UCSD-AML1 (cell line): ENCODE data around the gene RUBCNL.
A peak's percentile ranks its signal among the peaks of the same experiment; 100 is the strongest.
"Not testable (repeated sequence)": the region's sequence is repeated elsewhere in the genome, so short reads cannot be mapped to it uniquely, and the experiment has no call there.

Source experiments
- DNase-seq: peaks from one replicate; lab custom pipeline; 2025; ENCODE audit not compliant: unreplicated experiment; lab: John Stamatoyannopoulos, UW

RUBCNL gene, protein sequence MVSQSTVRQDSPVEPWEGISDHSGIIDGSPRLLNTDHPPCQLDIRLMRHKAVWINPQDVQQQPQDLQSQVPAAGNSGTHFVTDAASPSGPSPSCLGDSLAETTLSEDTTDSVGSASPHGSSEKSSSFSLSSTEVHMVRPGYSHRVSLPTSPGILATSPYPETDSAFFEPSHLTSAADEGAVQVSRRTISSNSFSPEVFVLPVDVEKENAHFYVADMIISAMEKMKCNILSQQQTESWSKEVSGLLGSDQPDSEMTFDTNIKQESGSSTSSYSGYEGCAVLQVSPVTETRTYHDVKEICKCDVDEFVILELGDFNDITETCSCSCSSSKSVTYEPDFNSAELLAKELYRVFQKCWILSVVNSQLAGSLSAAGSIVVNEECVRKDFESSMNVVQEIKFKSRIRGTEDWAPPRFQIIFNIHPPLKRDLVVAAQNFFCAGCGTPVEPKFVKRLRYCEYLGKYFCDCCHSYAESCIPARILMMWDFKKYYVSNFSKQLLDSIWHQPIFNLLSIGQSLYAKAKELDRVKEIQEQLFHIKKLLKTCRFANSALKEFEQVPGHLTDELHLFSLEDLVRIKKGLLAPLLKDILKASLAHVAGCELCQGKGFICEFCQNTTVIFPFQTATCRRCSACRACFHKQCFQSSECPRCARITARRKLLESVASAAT

DNA sequence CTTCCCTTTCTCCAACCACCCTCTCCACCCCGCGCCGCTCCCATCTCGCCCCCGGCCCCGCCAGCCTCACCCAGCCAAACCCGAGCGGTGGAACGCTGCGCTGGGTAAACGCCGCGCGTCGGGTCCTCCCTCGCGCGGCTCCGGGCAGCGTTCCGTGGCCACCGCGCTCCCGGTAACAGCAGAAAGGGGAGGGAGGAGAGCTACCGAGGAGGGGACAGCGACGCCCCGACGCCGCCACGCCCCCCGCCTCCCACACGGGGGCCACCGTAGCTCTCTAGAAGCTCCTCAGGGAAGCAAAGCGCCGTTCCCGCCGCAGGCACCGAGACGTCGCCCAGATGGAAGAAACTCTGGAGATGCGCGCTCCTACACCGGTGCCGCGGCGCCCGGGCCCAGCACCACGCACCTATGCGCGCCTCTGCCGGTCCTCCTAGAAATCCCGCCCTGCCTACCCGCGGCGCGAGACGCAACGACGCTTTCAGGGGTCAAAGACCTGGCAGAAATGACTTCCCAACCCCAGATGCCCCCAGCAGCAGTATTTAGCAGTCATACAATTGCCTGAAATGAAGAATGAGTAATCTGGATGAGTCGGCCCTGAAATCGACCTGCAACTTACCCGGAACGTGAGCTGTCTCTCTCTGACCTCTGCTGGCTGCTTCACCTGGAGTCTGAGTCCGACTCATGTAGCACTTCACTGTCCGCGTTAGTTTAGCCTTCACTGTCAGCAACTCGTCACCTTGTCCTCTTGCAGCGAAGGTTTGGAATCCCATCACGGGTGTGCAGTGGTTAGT, at the start of gene RUBCNL:
Gene RUBCNL, minus strand, starts transcription at position 189 of the 788 bp plus-strand sequence. CDS start 14,777 bp downstream, outside the sequence.
- no peak for DNase-seq

DNA sequence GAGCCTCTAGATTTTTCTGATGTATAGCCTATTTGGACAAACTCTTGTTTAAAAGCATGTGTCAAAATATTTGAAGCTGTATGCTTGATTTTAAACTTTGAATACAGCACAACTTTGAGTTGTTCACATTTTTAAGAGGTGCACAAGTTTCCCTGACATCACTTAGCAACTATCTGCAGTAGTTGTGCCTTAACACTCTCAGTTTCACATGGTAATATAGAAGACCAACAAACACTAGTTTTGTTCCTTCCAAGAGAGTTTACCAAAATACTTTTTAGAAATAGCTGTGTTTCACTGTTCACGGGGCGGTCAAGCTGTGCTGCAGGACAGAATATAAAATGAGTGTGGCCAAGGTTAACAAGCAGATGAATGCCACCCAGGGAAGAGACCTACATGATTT, 42.5 kb upstream of the RUBCNL start:
- DNase-seq: not testable (repeated sequence)

DNA sequence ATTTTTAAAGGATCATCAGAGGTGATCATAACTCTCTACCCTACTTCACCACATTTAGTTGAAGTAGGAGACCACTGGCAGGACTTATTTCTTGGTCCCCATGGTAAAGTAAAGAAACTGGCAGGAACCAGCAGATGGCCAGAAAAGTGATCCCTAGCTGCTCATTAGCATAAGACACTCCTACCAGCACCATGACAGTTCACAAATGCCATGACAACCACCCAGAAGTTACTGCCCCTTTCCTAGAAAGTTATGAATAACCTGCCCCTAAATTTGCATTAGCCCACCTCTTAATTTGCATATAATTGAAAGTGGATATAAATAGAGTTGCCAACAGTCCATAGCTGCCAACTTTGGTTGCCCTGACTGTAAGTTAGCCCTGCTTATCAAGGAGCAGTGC, 18.4 kb upstream of the RUBCNL start:
- no peak for DNase-seq

DNA sequence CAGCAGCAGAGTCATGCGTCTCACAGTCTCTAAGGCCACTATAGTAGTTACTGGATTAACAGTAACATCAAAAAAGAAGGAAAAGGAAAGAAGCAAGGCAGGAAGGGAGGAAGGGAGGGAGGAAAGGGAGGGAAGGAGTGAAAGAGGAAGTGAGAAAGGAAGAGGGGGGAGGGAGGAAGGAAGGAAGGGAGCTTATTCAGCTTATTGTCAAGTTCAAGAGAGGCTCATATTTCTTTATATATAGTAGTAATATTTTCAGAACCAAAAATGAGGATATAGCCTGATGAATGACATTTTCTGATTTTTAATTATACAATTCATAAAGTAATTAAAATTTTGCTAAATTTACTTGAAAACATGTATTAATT, 17.7 kb upstream of the RUBCNL start:
- DNase-seq: no peak

DNA sequence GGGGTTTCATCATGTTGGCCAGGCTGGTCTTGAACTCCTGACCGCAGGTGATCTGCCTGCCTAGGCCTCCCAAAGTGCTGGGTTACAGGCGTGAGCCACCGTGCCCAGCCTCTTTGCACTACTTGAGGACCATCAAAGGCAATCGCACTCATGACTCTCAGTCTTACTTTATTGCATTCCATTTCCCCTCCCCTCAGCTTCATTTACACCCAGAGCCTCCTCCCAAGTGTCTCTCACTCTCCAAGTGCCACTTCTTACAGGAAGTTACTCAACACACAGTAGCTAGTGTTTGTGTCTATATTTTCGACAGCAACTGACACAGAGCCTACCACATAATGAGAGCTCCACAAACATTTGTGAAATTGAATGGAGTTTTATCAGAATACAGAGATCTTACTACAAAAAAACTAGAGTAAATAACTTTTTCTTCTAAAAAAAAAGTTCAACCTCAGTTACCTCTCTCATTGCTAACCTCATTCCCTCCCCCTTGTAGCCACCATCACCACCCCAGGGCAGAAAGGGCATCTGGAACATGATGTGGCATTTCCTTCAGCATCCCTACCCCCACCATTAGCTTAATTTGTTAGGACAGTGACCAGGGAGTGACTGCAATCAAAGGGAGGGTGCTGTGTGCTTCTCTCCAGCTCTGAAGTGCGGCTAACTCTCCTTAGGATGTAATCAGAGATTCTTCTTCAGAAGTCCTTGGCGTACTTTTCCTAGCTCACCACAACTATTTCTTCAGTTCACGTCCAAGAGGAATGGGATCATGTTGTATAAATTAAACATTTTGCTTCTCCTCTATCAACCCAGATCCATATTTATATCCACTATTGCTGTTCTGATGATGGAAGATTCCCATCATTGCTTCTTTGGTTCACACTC, 17.0 kb upstream of the RUBCNL start:
- no peak for DNase-seq

DNA sequence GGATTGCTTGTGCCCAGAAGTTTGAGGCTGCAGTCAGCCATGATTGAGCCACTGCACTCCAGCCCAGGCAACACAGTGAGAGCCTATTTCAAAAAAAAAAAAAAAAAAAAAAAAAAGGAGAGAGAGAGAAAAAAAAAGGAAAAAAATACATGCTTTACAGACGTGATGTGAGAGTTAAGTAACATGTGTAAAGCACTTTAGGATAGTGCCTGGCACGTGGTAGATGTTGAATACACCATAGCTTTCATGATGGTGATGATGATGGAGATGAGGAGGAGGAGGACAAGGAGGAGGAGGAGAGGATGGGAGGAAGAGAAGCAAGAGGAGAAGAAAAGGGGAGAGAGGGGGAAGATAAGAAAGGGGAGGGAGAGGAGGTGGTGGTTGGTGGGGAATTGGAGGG, 15.1 kb upstream of the RUBCNL start:
- no peak for DNase-seq

DNA sequence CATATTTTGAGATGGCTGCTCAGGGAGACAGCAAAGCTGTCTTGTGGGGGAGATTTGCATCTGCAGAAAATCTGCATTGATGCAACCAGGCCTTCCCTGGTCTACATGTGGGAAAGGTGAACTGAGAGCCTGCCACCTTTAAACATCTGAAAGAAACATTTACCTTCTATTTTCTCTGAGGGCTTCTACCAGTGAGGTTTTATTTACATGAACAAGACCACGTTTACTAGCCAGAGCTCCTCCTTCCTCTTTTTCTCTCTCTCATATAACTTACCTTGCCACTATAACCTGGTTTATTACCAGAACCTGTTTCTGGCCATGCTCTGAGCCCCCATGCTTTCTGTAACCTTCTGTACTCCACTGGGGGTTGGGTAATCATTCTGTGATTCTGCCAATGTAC, 14.4 kb upstream of the RUBCNL start:
- no peak for DNase-seq

DNA sequence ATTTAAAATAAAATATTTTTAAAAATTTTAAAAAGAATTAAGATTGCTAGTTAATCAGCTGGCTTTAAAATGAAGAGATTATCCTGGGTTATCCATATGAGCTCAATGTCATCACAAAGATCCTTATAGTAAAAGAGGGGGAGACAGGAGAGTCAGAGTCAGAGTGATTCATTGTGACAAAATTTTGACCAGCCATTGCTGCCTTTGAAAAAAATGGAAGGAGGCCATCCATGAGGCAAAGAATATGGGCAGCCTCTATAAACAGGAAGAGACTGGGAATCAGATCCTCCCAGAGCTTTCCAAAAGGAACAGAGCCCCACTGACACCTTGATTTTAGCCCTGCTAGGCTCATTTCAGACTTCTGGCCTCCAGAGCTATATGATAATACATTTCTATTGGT, 9.3 kb upstream of the RUBCNL start:
- DNase-seq: no peak

DNA sequence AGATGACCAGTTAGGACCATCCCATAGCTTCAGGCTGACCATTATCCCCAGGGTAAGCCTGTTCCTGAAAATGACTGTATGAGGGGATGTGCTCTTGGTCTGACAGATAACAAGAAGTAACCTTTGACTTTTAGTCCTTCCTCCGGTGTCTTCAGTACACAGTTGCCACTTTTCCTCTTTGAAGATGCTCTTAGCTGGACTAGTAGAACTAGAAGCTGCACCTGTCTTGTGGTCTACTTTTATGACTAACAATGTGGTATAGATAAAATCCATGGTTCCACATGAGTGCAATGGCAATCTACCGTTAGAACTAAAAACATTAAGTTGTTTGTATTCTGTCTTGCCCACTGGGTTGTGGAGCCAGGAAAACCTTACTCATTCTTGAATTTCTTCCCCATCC, 5.9 kb upstream of the RUBCNL start:
- no peak for DNase-seq

DNA sequence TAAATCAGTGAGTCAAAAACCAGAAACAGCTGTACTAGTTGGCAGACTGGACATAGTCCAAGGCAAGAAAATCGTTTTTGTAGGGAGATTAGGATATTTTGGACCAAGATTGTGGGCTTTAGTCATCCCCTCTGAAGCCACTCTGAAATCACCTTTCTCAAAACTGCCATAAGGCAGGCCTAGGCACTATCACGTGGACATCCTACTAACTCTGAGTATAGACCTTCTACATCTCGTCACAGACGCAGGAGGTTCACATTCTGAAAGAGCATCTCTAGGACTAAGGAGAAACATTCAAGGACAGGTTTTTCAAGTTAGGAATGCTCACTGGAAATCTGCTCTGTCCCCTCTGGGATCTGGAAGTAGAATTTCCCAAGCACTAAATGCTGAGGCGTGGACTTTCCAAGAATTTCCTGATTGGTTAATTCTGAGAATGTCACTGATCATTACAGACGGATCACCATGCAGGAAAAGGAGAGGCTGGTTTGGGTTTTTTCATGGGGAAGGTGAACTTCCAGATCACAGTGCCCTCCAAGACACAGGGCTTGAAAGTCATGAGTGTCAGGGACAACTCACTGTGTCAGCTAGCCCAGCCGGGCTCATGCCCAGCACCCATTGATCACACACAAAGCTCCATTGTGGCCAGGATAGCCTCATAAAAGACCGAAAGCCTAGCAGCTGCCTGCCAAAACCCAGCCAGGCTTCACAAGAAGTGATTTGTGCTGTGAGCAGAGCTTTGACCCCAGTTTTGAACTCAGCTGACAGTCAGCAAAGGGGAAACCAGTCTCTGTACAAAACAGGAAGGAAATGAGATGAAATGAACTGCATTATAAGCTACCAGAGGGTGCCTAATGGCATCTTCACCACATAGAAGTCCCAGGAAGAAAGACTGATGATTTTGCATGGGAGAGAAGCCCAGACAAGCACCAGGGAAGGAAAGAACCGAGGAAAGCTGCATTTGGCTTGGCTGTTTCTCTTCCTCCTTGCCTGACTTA, 2.7 kb upstream of the RUBCNL start:
- DNase-seq: peak; percentile 50

DNA sequence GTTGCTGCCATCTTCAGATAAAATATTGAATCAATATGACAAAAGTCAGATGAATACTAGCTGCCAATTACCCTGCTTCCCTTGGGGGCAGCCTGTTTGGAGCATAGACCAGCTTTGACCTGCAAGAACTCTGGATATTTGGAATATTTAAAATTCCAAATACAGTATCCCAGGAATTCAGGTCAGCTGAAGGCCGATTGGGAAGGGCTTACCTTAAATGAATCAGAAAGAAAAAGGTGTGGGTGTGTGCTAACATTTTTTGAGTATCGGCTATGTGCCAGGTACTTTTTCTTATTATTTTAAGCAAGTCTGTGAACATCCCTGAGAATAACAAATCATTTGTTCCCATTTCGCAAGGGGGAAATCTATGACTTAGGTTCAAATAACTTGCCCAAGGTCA, 1.8 kb upstream of the RUBCNL start:
- DNase-seq: no peak

DNA sequence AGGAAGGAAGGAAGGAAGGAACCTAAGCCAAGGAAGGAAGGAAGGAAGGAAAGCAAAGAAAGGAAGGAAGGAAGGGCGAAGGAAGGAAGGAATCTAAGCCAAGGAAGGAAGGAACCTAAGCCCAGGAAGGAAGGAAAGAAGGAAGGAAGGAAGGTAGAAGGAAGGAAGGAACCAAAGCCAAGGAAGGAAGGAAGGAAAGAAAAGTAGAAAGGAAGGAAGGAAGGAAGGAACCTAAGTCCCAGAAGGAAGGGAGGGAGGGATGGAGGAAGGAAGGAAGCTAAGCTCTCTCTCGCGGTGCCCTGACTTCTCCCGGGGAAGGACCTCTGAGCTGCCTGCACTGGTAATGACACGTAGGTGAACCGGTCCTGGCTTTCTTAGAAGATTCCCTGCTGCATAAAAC, 1.3 kb upstream of the RUBCNL start:
- DNase-seq: no peak

DNA sequence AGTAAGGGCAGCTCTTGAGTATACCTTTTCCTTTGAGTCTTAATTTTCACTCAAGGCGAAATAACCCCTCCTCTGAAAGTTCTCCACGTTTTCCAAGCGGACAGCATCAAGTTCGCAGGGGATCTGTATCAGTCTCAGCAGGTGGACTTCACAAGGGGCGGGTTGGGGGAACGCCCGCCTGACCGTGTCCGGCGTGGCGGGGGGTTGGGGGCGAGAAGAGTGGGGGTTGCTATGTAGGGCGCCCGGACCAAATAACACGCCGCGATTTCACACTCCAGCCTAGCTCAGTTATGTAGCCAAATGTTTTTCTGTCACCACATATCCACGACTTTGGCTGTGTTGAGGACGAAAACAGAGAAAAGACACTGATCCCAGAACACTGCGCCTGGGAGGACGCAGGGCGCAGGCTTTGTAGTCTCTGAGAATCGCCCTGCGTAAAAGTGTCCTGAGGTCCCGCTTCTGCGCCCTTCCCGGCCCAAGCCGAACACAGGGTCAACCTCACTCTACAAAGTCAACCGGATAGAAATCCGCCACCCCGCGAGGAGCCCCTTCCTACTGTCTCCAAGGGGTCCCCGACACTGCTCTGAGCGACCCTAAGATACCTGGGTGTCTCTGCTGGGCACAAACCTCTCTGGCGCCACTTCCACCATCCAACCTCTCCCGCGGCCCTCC, 524 bp downstream of the RUBCNL start:
- DNase-seq: no peak

DNA sequence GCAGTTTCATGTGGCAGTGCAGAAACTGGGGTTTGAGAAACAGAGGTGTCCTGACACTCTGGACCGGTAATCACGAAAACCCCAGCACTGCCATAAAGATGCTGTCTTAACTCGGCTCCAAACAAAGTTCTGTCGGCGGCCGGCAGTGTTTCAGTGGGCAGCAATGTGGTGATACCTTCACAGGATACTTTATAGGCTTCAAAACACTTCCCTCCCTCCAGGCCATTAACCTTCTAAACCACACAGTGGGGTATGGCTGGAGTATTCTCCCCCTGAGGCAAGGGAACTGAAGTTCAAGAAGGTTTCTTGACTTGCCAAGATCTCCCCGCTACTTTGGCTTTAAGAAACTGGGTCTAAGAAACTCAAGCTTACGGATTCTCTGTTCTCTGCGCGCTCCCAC, 1.1 kb downstream of the RUBCNL start:
- DNase-seq: no peak

DNA sequence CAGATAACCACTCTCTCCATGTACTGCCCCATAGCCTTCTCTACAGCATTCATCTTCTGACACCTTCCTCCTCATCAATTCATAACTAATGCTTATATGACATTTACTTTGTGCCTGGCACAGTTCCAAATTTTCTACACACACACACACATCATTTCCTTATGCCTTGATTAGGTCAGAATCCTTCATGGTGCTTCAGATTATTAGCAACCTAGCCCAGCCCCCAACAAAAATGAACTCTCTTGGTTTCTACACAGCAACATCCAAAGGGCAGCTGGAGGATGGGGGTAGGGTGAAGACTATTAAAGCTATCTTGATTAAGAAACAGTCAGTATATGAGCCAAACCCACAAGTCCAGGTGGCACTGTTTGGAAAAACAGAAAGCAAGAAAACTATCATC, 3.7 kb downstream of the RUBCNL start:
- DNase-seq: no peak

DNA sequence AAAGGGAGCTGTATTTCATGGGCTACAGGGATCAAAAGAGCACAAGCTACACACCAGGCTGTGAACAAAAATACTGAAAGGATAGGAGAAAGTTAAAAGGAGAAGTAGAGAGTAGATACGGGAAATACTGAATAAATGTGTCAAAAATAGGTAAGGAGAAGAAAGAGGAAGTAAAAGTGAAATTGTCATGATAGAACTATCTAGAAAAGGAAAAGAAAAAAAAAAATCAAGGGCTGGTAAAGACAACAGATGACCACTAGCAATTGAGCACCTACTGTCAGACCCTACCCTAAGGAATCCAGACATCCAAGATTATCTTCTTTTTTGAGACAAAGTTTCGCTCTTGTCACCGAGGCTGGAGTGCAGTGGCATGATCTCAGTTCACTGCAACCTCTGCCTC, 4.8 kb downstream of the RUBCNL start:
- DNase-seq: no peak

DNA sequence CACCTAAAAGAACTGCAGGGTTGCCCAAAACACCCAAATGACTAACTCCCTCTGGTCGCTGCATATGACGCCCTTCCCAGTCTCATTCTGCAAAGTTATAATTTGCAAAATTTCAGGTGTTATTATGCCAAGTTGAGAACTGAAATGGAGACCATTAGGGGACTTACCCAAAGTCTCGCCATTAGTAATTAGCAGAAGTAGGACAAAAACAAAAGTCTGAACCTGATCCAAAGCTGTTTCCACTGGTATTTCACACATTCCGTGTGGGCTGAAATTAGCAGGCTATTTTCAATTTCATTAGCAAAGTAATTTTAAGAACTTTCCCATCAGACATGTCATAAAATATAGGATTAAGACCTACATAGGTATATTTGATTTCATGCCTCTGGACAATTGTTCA, 6.8 kb downstream of the RUBCNL start:
- DNase-seq: no peak

DNA sequence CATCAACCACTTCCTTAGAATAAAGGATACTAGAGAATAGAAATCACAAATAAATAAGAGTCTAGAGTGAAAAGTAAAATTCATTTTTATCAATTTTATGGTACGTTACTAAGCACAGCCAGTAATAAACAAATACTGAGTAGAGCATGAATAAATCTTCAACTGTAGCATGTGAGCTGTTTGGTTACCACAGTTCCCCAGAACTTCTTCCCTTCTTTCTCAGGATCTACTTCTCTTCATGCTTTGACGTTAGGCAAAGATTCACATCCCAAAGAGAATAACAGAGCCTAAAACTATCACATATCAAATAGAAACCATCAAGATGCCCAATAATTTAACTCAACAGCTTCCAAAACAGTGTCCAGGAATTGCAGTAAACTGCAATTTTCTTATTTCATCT, 7.4 kb downstream of the RUBCNL start:
- no peak for DNase-seq

DNA sequence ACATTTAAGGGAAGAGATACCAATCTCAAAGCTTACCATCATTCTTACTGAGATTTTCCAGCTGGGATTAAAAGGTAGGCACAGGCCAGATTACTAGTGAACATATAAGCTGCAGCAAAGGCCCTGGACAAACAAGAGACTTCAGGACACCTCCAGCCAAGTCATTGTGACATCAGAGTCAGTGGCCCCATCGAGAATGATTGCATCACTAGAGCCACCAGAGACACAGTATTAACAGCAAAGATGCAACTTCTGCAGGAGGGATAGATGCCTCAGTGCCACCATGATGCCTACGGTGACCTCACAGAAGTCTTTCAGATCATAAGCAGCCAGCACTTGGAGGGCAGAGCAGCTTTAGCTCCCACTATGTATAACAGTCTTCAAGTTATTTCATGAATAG, 8.6 kb downstream of the RUBCNL start:
- DNase-seq: no peak
